Left colon (tissue), 2 donors: ENCODE data around the gene NMU. TPM values are rescaled to one million over a fixed set of nuclear protein-coding genes. Genes with fewer than 3 reads are reported as not detected.
"Not testable (repeated sequence)": the region's sequence is repeated elsewhere in the genome, so short reads cannot be mapped to it uniquely, and the experiment has no call there.

ENCODE experiments used
- ATAC-seq: fragments of 200-7000 bp; cut with Tn5 transposase; one replicate; pipeline ENCODE4 v1.9.1; 2020; ENCODE audit warnings: mild to moderate bottlenecking, moderate library complexity
- DNase-seq, 2 donors: peaks; one replicate each; pipeline ENCODE4 v3.0.0-alpha.2; 2020
- intact Hi-C, 2 donors: fragments of 100-400 bp; cut with DNase I in 1 of 2; cut with micrococcal nuclease in 1 of 2; formaldehyde crosslinking; loops; one replicate each; pipeline versions ENCODE4 v1.11.2 to v1.14.0; 2022; cut with DNase I, micrococcal nuclease
- long read RNA-seq: library from polyadenylated mRNA; unstranded; transcript quantifications from one replicate; pipeline ENCODE4 v2.0.0, GENCODE V29; 2021
- total RNA-seq, 2 donors: library from RNA; stranded (reverse); fragmentation: NEBNext Ultra II Directional; extraction: Animal tissue kit (Norgen Biotek cat#: 25700); gene quantifications; one replicate each; pipeline ENCODE4 v1.2.1, GENCODE V29; 2021
- donor health status: DM: no; HTN: no; CAD: no.
- donor health status: DM: yes; HTN: yes; CAD: no.

Gene NMU
- under 1 TPM; 0.42 to 0.67 TPM for total RNA-seq
- long read RNA-seq = 0 reads

GRCh38 chr4:55635741-55636655 lies at the start of gene NMU:
Gene NMU, minus strand, starts transcription at chr4:55636298. Its CDS starts 106 bp downstream, at chr4:55636192.
- ATAC-seq (peak; percentile 89), DNase-seq (peak; percentile 34 to 66)
- intact Hi-C loops = no loop called here

- ATAC-seq (no peak), DNase-seq (no peak)
- intact Hi-C loops = no loop called here
Observed at GRCh38 chr4:55684276-55684675, 48.2 kb upstream of the NMU start.

DNA sequence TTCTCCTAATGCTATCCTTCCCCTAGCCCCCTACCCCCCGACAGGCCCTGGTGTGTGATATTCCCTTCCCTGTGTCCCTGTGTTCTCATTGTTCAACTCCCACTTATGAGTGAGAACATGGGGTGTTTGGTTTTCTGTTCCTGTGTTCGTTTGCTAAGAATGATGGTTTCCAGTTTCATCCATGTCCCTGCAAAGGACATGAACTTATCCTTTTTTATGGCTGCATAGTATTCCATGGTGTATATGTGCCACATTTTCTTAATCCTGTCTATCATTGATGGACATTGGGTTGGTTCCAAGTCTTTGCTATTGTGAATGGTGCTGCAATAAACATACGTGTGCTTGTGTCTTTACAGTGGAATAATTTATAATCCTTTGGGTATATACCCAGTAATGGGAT lies 46.7 kb upstream of the NMU start:
- DNase-seq, intact Hi-C loops, ATAC-seq: not testable (repeated sequence)

DNA sequence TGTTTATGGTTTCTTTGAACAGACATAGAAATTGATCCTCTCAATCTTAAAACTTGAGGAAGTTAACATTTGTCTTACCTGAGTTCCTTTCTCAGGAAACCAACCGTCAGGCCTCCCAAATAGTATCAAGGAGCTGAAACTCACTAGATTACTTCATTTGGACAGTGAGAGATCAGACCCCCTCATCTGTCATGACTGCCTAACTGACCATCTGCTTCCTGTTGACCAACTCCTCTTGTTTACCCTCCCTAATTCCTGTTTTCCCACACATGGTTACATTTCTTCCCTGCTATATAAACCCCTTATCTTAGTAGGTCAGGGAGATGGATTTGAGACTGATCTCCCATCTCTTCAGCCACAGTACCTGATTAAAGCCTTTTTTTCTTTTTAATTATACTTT lies 46.2 kb upstream of the NMU start:
- intact Hi-C loops = no loop called here
- DNase-seq (no peak), ATAC-seq (no peak)

GRCh38 chr4:55681430-55681829 lies 45.3 kb upstream of the NMU start:
- DNase-seq (no peak), ATAC-seq (no peak)
- intact Hi-C loops = no loop called here

GRCh38 chr4:55675196-55675793 lies 39.2 kb upstream of the NMU start:
- intact Hi-C loops = no loop called here
- DNase-seq (no peak), ATAC-seq (no peak)

DNA sequence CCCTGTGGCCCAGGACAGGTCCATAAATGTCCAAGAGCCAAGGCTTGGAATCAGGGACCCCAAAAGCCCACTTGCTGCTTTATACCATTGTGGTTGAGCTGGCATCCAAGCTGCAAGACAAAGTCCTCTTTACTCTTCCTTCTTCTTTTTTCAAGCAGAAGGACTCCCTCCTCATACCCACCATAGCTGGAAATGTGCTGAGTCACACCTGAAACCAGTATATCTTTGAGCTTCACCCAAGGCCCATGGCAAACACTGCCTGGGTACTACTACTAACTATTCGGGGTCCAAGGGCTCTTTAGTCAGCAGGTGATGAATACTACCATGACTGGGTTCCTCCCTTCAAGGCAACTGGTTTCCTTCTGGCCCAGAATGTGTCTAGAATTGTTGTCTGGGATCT lies 37.3 kb upstream of the NMU start:
- intact Hi-C loops = no loop called here
- no peak for ATAC-seq
- no peak for DNase-seq

- intact Hi-C loops = no loop called here
- DNase-seq = no peak
- no peak for ATAC-seq
Observed at GRCh38 chr4:55671667-55672066, 35.6 kb upstream of the NMU start.

DNA sequence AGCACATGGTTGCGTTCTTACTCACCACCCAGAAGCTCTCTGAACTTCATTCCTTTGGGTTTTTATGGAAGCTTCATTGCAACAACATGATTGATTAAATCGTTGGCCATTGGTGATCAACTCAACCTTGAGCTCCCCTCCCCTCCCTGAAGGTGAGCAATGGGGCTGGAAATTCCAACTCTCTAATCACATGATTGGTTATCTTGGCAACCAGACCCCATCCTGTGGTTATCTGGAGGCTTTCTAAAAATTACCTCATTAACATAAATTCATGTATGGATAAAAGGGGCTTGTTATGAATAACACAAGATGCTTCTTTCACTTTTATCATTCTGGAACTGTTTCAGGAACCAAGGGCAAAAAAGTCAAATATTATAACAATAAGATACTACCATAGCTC lies 34.6 kb upstream of the NMU start:
- no peak for DNase-seq
- intact Hi-C loops = no loop called here
- no peak for ATAC-seq

- ATAC-seq = no peak
- intact Hi-C loops = no loop called here
- no peak for DNase-seq
Observed at GRCh38 chr4:55668449-55668848, 32.4 kb upstream of the NMU start.

DNA sequence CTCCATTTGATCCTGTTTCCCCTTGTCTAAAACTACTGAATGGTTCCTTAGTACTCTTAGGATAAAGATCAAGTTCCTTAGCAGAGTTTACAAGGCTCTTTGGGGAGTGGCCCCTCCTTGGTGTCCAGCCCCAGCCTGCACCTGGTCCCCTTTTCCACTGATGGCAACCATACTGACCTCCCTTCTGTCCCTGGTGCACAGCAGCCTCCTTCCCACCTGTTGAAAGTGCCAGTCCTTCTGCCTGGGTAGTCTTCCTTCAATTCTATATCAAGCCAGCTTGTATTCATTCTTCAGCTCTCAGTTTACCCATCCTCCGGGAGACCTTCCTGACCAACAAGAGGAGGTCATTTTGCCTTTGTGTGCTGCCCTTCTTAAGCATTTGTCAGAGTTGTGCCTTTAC lies 30.4 kb upstream of the NMU start:
- ATAC-seq (no peak), DNase-seq (no peak)
- intact Hi-C loops = no loop called here

DNA sequence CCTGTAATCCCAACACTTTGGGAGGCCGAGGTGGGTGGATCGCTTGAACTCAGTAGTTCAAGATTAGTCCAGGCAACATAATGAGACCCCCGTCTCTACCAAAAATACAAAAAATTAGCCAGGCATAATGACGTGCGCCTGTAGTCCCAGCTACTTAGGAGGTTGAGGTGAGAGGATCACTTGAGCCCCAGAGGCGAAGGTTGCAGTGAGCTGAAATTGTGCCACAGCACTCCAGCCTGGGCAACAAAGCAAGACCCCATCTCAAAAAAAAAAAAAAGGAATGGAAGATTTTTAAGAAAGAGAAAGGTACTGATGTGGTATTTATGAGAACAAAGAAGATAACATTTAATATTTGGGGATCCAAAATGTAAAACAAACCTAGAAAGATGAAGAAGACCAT lies 27.0 kb upstream of the NMU start:
- intact Hi-C loops = no loop called here
- ATAC-seq (no peak), DNase-seq (no peak)

GRCh38 chr4:55661398-55662056 lies 25.4 kb upstream of the NMU start:
- intact Hi-C loops = no loop called here
- DNase-seq (no peak), ATAC-seq (no peak)

DNA sequence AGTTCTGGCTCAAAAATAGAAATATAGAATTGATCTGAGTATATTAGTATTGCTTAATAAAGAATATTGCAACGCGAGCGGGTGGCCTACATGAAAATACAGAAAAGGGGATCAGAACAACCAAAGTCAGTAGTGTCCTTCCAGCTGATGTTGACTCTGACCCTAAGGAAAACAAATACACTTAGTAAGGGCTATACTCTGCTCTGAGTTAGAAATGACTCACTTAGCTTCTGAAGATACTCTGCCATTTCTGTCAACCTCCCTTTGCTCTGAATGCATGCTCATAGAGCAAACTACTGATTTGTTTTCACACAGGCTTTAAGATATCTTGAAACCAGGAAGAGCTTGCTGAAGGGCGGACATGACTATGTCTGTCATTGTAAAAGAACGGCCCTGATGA lies 22.6 kb upstream of the NMU start:
- intact Hi-C loops = no loop called here
- no peak for DNase-seq
- no peak for ATAC-seq

GRCh38 chr4:55654131-55654530 lies 18.0 kb upstream of the NMU start:
- DNase-seq = no peak
- intact Hi-C loops = no loop called here
- no peak for ATAC-seq

DNA sequence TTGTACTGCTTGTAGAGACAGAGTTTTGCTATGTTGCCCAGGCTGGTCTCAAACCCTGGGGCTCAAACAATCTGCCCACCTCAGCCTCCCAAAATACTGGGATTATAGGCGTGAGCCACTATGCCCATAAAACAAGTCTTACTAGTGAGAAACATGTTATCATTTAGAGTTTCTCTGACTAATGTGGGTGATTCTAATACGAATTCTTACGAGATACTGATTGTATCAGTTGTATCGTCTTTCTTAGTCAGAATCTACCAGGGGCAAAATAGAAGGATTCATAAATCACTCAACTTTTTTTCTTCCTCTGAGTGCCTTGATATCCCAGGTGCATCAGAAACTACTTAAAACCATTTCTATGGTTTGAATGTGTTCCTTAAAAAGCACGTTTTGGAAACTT lies 14.4 kb upstream of the NMU start:
- DNase-seq (no peak), ATAC-seq (no peak)
- intact Hi-C loops = no loop called here

DNA sequence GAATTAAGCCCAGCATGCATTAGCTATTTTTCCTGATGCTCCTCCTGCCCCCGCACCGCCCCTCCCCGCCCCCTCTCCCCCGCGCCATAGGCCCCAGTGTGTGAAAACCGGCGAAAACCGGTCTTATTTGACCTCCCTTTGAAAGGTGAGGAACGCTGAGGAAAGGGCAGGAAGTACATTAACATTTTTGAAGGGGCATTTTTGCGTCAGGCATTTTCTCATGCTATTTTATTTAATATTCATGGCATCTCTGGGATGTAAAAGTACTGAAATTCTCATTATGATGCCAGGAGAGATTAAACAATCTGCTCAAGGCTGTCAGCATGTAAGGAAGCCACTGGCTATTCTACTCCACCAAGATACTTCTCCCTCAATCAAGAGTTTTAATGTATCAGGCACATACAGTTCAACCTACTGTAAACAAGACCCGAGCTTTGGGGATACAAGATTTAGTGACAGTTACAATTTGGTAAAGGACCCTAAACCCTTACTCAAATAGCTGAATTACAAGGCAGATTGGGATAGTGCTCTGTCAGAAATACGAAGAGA lies 1.2 kb upstream of the NMU start:
- ATAC-seq (no peak), DNase-seq (no peak)
- intact Hi-C loops = no loop called here

GRCh38 chr4:55636656-55636999 lies 530 bp upstream of the NMU start:
- intact Hi-C loops = no loop called here
- no peak for ATAC-seq
- no peak for DNase-seq

- DNase-seq = no peak
- no peak for ATAC-seq
- intact Hi-C loops = no loop called here
Observed at GRCh38 chr4:55635282-55635681, 816 bp downstream of the NMU start.
